ENCODE data around the gene ZFP64. TPM values are rescaled to one million over a fixed set of nuclear protein-coding genes. Genes with fewer than 3 reads are reported as not detected.

Gene ZFP64
- total RNA-seq, 1 experiment from 2014 or later: 33.5 TPM

DNA sequence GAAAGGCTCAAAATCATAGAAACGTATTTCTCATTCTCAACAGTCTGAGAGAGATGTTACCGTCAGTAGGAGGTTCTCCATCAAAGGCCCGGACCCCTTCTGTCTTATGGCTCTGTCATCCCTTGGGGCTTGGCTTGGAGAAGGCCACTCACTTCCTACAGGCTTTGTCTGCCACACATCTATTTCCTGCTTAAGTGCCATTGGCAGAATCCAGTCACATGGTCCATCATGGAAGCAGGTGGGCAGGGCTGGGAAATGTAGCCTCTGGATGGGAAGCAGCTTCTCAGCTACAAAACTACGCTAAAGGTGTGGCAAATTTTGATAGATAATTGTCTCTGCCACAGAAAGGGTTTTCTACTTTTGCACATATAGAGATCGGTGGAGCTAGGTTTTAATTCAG lies 12.6 kb upstream of the ZFP64 start:
- DNase-seq (ENCODE audit: low spot score): peak; percentile 22
- BruUV-seq (replicated peaks): no TSS peak
- Histone ChIP-seq H3K4me1 (ENCODE audit: insufficient read depth, low read length, poor library complexity, severe bottlenecking) (no peaks in the 10 kb centered on the region), H3K9me3 (ENCODE audit: low read depth, low read length, poor library complexity, severe bottlenecking) (no peaks in the 10 kb centered on the region), H3K36me3 (ENCODE audit: insufficient read depth, low read length, poor library complexity, severe bottlenecking) (no peaks in the 10 kb centered on the region), H3K4me3 (ENCODE audit: low read depth, low read length, poor library complexity, severe bottlenecking) (no peak overlapping the region), H3K27ac (ENCODE audit: low read depth, low read length, poor library complexity, severe bottlenecking) (no peak overlapping the region), H3K27me3 (replicated peaks; ENCODE audit: insufficient read depth, low read depth, low read length, poor library complexity) (no peaks in the 10 kb centered on the region)
- no peak for TF ChIP-seq EZH2 (IDR thresholded peaks at IDR 0.05; ENCODE audit: borderline replicate concordance, low read depth, low read length, poor library complexity, severe bottlenecking)
- intact Hi-C loops (cut with micrococcal nuclease; ENCODE audit: unreplicated experiment): no loop called here
- ChIA-PET CTCF (no interaction called here), POLR2A (ENCODE audit: low non-redundant PET) (no interaction called here)

GRCh38 chr20:52201395-52201794 lies 9.8 kb upstream of the ZFP64 start:
- H3K27ac ChIP-seq (ENCODE audit: low read depth, low read length, poor library complexity, severe bottlenecking): no peak overlapping the region
- BruUV-seq (replicated peaks): no TSS peak
- no peak overlapping the region for H3K4me3 ChIP-seq (ENCODE audit: low read depth, low read length, poor library complexity, severe bottlenecking)
- H3K4me1 ChIP-seq (ENCODE audit: insufficient read depth, low read length, poor library complexity, severe bottlenecking): no peaks in the 10 kb centered on the region
- no peaks in the 10 kb centered on the region for H3K27me3 ChIP-seq (replicated peaks; ENCODE audit: insufficient read depth, low read depth, low read length, poor library complexity)
- CTCF ChIA-PET: no interaction called here
- TF ChIP-seq EZH2 (IDR thresholded peaks at IDR 0.05; ENCODE audit: borderline replicate concordance, low read depth, low read length, poor library complexity, severe bottlenecking): no peak
- TF ChIP-seq, protein P1, sequence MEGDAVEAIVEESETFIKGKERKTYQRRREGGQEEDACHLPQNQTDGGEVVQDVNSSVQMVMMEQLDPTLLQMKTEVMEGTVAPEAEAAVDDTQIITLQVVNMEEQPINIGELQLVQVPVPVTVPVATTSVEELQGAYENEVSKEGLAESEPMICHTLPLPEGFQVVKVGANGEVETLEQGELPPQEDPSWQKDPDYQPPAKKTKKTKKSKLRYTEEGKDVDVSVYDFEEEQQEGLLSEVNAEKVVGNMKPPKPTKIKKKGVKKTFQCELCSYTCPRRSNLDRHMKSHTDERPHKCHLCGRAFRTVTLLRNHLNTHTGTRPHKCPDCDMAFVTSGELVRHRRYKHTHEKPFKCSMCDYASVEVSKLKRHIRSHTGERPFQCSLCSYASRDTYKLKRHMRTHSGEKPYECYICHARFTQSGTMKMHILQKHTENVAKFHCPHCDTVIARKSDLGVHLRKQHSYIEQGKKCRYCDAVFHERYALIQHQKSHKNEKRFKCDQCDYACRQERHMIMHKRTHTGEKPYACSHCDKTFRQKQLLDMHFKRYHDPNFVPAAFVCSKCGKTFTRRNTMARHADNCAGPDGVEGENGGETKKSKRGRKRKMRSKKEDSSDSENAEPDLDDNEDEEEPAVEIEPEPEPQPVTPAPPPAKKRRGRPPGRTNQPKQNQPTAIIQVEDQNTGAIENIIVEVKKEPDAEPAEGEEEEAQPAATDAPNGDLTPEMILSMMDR (conservative IDR thresholded peaks at IDR 0.05; ENCODE audit: low read depth, low read length): no peak
- H3K36me3 ChIP-seq (ENCODE audit: insufficient read depth, low read length, poor library complexity, severe bottlenecking): no peaks in the 10 kb centered on the region
- DNase-seq (ENCODE audit: low spot score): no peak
- no peaks in the 10 kb centered on the region for H3K9me3 ChIP-seq (ENCODE audit: low read depth, low read length, poor library complexity, severe bottlenecking)
- POLR2A ChIA-PET (ENCODE audit: low non-redundant PET): interaction anchor here (0.5 kb wide), 1 partner anchor 691 kb away, joined by 4 read pairs; no protein-coding TSS in a partner anchor
- intact Hi-C loops (cut with micrococcal nuclease; ENCODE audit: unreplicated experiment): no loop called here

- no peaks in the 10 kb centered on the region for H3K4me1 ChIP-seq (ENCODE audit: insufficient read depth, low read length, poor library complexity, severe bottlenecking)
- H3K4me3 ChIP-seq (ENCODE audit: low read depth, low read length, poor library complexity, severe bottlenecking): no peak overlapping the region
- POLR2A ChIA-PET (ENCODE audit: low non-redundant PET): no interaction called here
- CTCF ChIA-PET: no interaction called here
- H3K27me3 ChIP-seq (replicated peaks; ENCODE audit: insufficient read depth, low read depth, low read length, poor library complexity): no peaks in the 10 kb centered on the region
- no peaks in the 10 kb centered on the region for H3K36me3 ChIP-seq (ENCODE audit: insufficient read depth, low read length, poor library complexity, severe bottlenecking)
- DNase-seq (ENCODE audit: low spot score): no peak
- no TSS peak for BruUV-seq (replicated peaks)
- intact Hi-C loops (cut with micrococcal nuclease; ENCODE audit: unreplicated experiment): no loop called here
- H3K9me3 ChIP-seq (ENCODE audit: low read depth, low read length, poor library complexity, severe bottlenecking): no peaks in the 10 kb centered on the region
- TF ChIP-seq, protein P1 (conservative IDR thresholded peaks at IDR 0.05; ENCODE audit: low read depth, low read length): no peak
- no peak for TF ChIP-seq EZH2 (IDR thresholded peaks at IDR 0.05; ENCODE audit: borderline replicate concordance, low read depth, low read length, poor library complexity, severe bottlenecking)
- H3K27ac ChIP-seq (ENCODE audit: low read depth, low read length, poor library complexity, severe bottlenecking): no peak overlapping the region
These were observed 9.3 kb upstream of the ZFP64 start for GRCh38 chr20:52200870-52201269.

DNA sequence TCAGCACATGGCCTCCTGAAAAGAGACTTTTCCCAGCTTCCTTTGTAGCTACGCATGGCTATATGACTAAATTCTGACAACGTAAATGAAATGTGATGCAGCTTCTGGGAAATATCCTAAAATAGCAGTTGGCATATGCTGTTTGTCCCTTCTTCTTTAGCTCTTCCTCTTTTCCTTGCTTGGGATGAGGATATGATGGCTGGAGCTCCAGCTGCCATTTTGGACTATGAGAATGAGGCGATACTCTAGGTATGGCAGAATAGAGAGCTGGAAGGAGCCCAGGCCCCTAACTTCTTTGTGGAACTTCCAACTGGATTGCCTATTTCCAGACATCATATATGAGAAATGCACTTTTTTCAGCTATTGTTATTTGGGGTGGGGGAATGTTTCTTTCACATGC lies 5.3 kb upstream of the ZFP64 start:
- Histone ChIP-seq H3K36me3 (ENCODE audit: insufficient read depth, low read length, poor library complexity, severe bottlenecking) (no peaks in the 10 kb centered on the region), H3K4me1 (ENCODE audit: insufficient read depth, low read length, poor library complexity, severe bottlenecking) (peaks cover 8% of the 10 kb centered on the region), H3K4me3 (ENCODE audit: low read depth, low read length, poor library complexity, severe bottlenecking) (no peak overlapping the region), H3K9me3 (ENCODE audit: low read depth, low read length, poor library complexity, severe bottlenecking) (no peaks in the 10 kb centered on the region), H3K27ac (ENCODE audit: low read depth, low read length, poor library complexity, severe bottlenecking) (no peak overlapping the region), H3K27me3 (replicated peaks; ENCODE audit: insufficient read depth, low read depth, low read length, poor library complexity) (no peaks in the 10 kb centered on the region)
- DNase-seq (ENCODE audit: low spot score): no peak
- TF ChIP-seq EZH2 (IDR thresholded peaks at IDR 0.05; ENCODE audit: borderline replicate concordance, low read depth, low read length, poor library complexity, severe bottlenecking): no peak
- TF ChIP-seq, protein P1 (conservative IDR thresholded peaks at IDR 0.05; ENCODE audit: low read depth, low read length): no peak
- CTCF ChIA-PET: no interaction called here
- POLR2A ChIA-PET (ENCODE audit: low non-redundant PET): no interaction called here
- no TSS peak for BruUV-seq (replicated peaks)
- intact Hi-C loops (cut with micrococcal nuclease; ENCODE audit: unreplicated experiment): no loop called here
